ENCODE results near the gene TCF7. TPM values are rescaled to one million over a fixed set of nuclear protein-coding genes. Genes with fewer than 3 reads are reported as not detected.

TCF7 gene
- total and polyA plus RNA-seq, 2 of the 13 experiments (the other 11 are each of a cell fraction or from before 2014, with no cell fraction given), result 6.3 to 6.8 TPM

DNA sequence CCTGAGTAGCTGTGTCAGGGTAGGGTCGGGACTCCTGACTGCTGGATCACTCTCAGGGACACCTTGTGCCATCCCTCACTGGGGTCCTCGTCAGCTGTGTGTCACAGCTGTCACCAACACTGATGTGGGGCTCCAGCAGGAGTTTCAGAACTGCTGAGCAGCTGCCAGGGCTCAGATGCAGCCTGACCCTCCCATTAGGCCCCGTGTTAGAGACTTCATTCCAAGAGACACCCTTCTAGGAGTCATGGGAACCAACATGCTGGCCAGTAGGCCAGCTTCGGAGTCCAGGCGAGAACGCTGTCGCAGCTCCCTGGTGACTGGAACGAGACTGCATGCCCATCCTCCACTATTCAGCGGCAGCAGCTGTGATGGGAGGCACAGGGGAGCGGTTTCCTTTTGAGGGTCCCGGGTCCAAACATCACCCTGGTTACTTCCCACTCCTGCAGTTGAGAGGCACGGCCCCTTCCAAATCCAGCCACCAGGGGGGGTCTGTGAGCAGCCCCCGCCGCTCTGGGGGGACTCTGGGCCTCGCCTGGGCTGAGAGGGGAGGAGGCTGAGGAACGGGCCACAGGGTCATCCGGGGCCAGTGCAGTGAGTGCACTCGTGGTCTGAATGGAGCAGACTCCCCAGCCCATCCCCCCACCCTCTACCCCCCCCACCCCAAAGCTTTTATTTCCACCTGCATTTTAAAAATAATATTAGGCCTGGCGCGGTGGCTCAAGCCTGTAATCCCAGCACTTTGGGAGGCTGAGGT lies 12.6 kb upstream of the TCF7 start (continued):
- TF ChIP-seq MTA3 (CRISPR knock-in tag; IDR thresholded peaks at IDR 0.05) (no peak), SRY (CRISPR knock-in tag; IDR thresholded peaks at IDR 0.05) (no peak), SOX5 (CRISPR knock-in tag; IDR thresholded peaks at IDR 0.05; ENCODE audit: borderline replicate concordance) (no peak), PAXIP1 (CRISPR knock-in tag; conservative IDR thresholded peaks at IDR 0.05) (no peak), ZNF674 (CRISPR knock-in tag; IDR thresholded peaks at IDR 0.05; ENCODE audit: low read depth) (no peak), ZNF543 (CRISPR knock-in tag; IDR thresholded peaks at IDR 0.05) (no peak), YEATS2 (CRISPR knock-in tag; IDR thresholded peaks at IDR 0.05; ENCODE audit: borderline replicate concordance) (no peak), KDM1A (CRISPR knock-in tag; IDR thresholded peaks at IDR 0.05) (no peak), CCAR2 (optimal IDR thresholded peaks at IDR 0.05; ENCODE audit: low read depth, low read length) (no peak), ZUFSP (CRISPR knock-in tag; IDR thresholded peaks at IDR 0.05; ENCODE audit: borderline replicate concordance) (no peak), ASH2L (IDR thresholded peaks at IDR 0.05; ENCODE audit: insufficient read length, low read depth, low read length) (no peak), TBL1XR1 (IDR thresholded peaks at IDR 0.05; ENCODE audit: borderline replicate concordance, low read length, partially characterized antibody) (no peak), KDM5B (CRISPR knock-in tag; IDR thresholded peaks at IDR 0.05; ENCODE audit: borderline replicate concordance) (no peak), PHF8 (CRISPR knock-in tag; IDR thresholded peaks at IDR 0.05) (no peak), ZBTB38 (CRISPR knock-in tag; IDR thresholded peaks at IDR 0.05) (no peak), SRSF4 (IDR thresholded peaks at IDR 0.05; ENCODE audit: low read depth, low read length, poor library complexity, severe bottlenecking) (no peak), ZNF343 (CRISPR knock-in tag; IDR thresholded peaks at IDR 0.05) (no peak)
- TF ChIP-seq, protein P1, sequence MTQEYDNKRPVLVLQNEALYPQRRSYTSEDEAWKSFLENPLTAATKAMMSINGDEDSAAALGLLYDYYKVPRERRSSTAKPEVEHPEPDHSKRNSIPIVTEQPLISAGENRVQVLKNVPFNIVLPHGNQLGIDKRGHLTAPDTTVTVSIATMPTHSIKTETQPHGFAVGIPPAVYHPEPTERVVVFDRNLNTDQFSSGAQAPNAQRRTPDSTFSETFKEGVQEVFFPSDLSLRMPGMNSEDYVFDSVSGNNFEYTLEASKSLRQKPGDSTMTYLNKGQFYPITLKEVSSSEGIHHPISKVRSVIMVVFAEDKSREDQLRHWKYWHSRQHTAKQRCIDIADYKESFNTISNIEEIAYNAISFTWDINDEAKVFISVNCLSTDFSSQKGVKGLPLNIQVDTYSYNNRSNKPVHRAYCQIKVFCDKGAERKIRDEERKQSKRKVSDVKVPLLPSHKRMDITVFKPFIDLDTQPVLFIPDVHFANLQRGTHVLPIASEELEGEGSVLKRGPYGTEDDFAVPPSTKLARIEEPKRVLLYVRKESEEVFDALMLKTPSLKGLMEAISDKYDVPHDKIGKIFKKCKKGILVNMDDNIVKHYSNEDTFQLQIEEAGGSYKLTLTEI (CRISPR knock-in tag; conservative IDR thresholded peaks at IDR 0.05), result no peak

Measured in HepG2 (cell line).